Measurements from ENCODE around the gene SNX17. TPM values are rescaled to one million over a fixed set of nuclear protein-coding genes. Genes with fewer than 3 reads are reported as not detected.

The SNX17 gene
- total and polyA plus RNA-seq, 3 experiments from 2014 or later = 122 to 211 (median 130) TPM

- peak overlapping the region; percentile 44 for H3K27ac ChIP-seq (ENCODE audit: low read depth, low read length)
- H3K27me3 ChIP-seq (ENCODE audit: insufficient read depth, low read length, poor library complexity, severe bottlenecking) = no peaks in the 10 kb centered on the region
- H3K27me3 Mint-ChIP-seq = no peaks in the 10 kb centered on the region
- peak overlapping the region; percentile 48 to 81 (median 70) for H3K4me3 Mint-ChIP-seq
- H3K27ac Mint-ChIP-seq = peak overlapping the region; percentile 38 to 95 (median 92)
- peak in 1 of 5 donors; percentile 70 for DNase-seq
- H3K4me1 ChIP-seq (ENCODE audit: insufficient read depth, low read length) = peaks cover 22% of the 10 kb centered on the region
- CTCF ChIA-PET = interaction anchor here (1.0 to 1.4 kb wide), 3 partner anchors 37 to 293 kb away, joined by 3 to 5 read pairs (median 3); no protein-coding TSS in a partner anchor
- peaks cover 0 to 34% (median 5%) of the 10 kb centered on the region in 3 donors for H3K36me3 Mint-ChIP-seq
- no peaks in the 10 kb centered on the region for H3K9me3 ChIP-seq (ENCODE audit: low read length)
- H3K4me1 Mint-ChIP-seq = peaks cover 26 to 44% (median 43%) of the 10 kb centered on the region in 3 donors
- peaks cover 5% of the 10 kb centered on the region for H3K36me3 ChIP-seq (ENCODE audit: insufficient read depth, low read length)
- no peaks in the 10 kb centered on the region for H3K9me3 Mint-ChIP-seq
- POLR2A ChIA-PET = interaction anchor here (0.7 kb wide), 1 partner anchor 1768 kb away, joined by 3 read pairs; no protein-coding TSS in a partner anchor
- H3K4me3 ChIP-seq (ENCODE audit: low read length) = no peak overlapping the region
Observed at GRCh38 chr2:27390822-27391679, 20.6 kb downstream of the SNX17 start.

GRCh38 chr2:27393225-27393624 lies 22.8 kb downstream of the SNX17 start:
- Mint-ChIP-seq H3K9me3 (no peaks in the 10 kb centered on the region), H3K4me3 (peak overlapping the region in 1 of 7 donors; percentile 19), H3K36me3 (peaks cover 0 to 28% (median 7%) of the 10 kb centered on the region in 3 donors), H3K27me3 (no peaks in the 10 kb centered on the region), H3K4me1 (peaks cover 34 to 61% (median 60%) of the 10 kb centered on the region in 3 donors), H3K27ac (peak overlapping the region in 3 of 8 donors; percentile 63 to 82 (median 75))
- POLR2A ChIA-PET = no interaction called here
- CTCF ChIA-PET = interaction anchor here (1.5 kb wide), 1 partner anchor 20 kb away, joined by 3 read pairs; no protein-coding TSS in a partner anchor
- no peak for DNase-seq
- H3K36me3 ChIP-seq (ENCODE audit: insufficient read depth, low read length) = no peaks in the 10 kb centered on the region
- H3K27me3 ChIP-seq (ENCODE audit: insufficient read depth, low read length, poor library complexity, severe bottlenecking) = no peaks in the 10 kb centered on the region
- no peaks in the 10 kb centered on the region for H3K9me3 ChIP-seq (ENCODE audit: low read length)
- no peak overlapping the region for H3K27ac ChIP-seq (ENCODE audit: low read depth, low read length)
- H3K4me1 ChIP-seq (ENCODE audit: insufficient read depth, low read length) = peaks cover 22% of the 10 kb centered on the region
- no peak overlapping the region for H3K4me3 ChIP-seq (ENCODE audit: low read length)

GRCh38 chr2:27398962-27399361 lies 28.5 kb downstream of the SNX17 start:
- H3K27ac Mint-ChIP-seq = peak overlapping the region in 2 of 8 donors; percentile 72 to 89
- peak overlapping the region in 1 of 7 donors; percentile 28 for H3K4me3 Mint-ChIP-seq
- H3K27me3 ChIP-seq (ENCODE audit: insufficient read depth, low read length, poor library complexity, severe bottlenecking) = no peaks in the 10 kb centered on the region
- no peak for DNase-seq
- H3K9me3 Mint-ChIP-seq = no peaks in the 10 kb centered on the region
- H3K27me3 Mint-ChIP-seq = no peaks in the 10 kb centered on the region
- peaks cover 35 to 63% (median 63%) of the 10 kb centered on the region in 3 donors for H3K4me1 Mint-ChIP-seq
- POLR2A ChIA-PET = no interaction called here
- no peaks in the 10 kb centered on the region for H3K36me3 ChIP-seq (ENCODE audit: insufficient read depth, low read length)
- H3K36me3 Mint-ChIP-seq = peaks cover 0 to 26% (median 4%) of the 10 kb centered on the region in 3 donors
- CTCF ChIA-PET = no interaction called here
- peaks cover 5% of the 10 kb centered on the region for H3K4me1 ChIP-seq (ENCODE audit: insufficient read depth, low read length)
- H3K27ac ChIP-seq (ENCODE audit: low read depth, low read length) = no peak overlapping the region
- H3K9me3 ChIP-seq (ENCODE audit: low read length) = no peaks in the 10 kb centered on the region
- no peak overlapping the region for H3K4me3 ChIP-seq (ENCODE audit: low read length)

GRCh38 chr2:27400348-27401135 lies 30.1 kb downstream of the SNX17 start:
- H3K4me1 ChIP-seq (ENCODE audit: insufficient read depth, low read length) = peaks cover 5% of the 10 kb centered on the region
- peak overlapping the region; percentile 11 to 91 (median 66) for H3K27ac Mint-ChIP-seq
- no peaks in the 10 kb centered on the region for H3K9me3 ChIP-seq (ENCODE audit: low read length)
- CTCF ChIA-PET = no interaction called here
- DNase-seq = no peak
- no peaks in the 10 kb centered on the region for H3K27me3 ChIP-seq (ENCODE audit: insufficient read depth, low read length, poor library complexity, severe bottlenecking)
- no peak overlapping the region for H3K4me3 ChIP-seq (ENCODE audit: low read length)
- H3K36me3 Mint-ChIP-seq = peaks cover 0 to 33% (median 4%) of the 10 kb centered on the region in 3 donors
- H3K27ac ChIP-seq (ENCODE audit: low read depth, low read length) = no peak overlapping the region
- POLR2A ChIA-PET = interaction anchor here (0.6 kb wide), 1 partner anchor 9 kb away, joined by 3 read pairs; the partner anchor contains the start of gene PPM1G
- H3K4me3 Mint-ChIP-seq = peak overlapping the region in 1 of 7 donors; percentile 38
- no peaks in the 10 kb centered on the region for H3K27me3 Mint-ChIP-seq
- peaks cover 32 to 70% (median 61%) of the 10 kb centered on the region in 3 donors for H3K4me1 Mint-ChIP-seq
- no peaks in the 10 kb centered on the region for H3K9me3 Mint-ChIP-seq
- no peaks in the 10 kb centered on the region for H3K36me3 ChIP-seq (ENCODE audit: insufficient read depth, low read length)

GRCh38 chr2:27407798-27408491 lies 37.5 kb downstream of the SNX17 start:
- POLR2A ChIA-PET = interaction anchor here (0.7 to 3.0 kb wide), 2 partner anchors 21 to 212 kb away, joined by 3 to 25 read pairs; partner anchors contain the start of gene NRBP1
- peaks cover 34% of the 10 kb centered on the region for H3K4me1 ChIP-seq (ENCODE audit: insufficient read depth, low read length)
- peak overlapping the region; percentile 86 for H3K27ac ChIP-seq (ENCODE audit: low read depth, low read length)

GRCh38 chr2:27408601-27409320 lies 38.3 kb downstream of the SNX17 start:
- H3K27ac Mint-ChIP-seq = peak overlapping the region; percentile 68 to 90 (median 88)
- H3K9me3 ChIP-seq (ENCODE audit: low read length) = no peaks in the 10 kb centered on the region
- no peak for DNase-seq
- peaks cover 32 to 55% (median 47%) of the 10 kb centered on the region in 3 donors for H3K4me1 Mint-ChIP-seq
- peak overlapping the region; percentile 66 for H3K4me3 ChIP-seq (ENCODE audit: low read length)
- H3K27me3 Mint-ChIP-seq = peaks cover 0 to 10% of the 10 kb centered on the region in 2 donors
- peak overlapping the region; percentile 86 for H3K27ac ChIP-seq (ENCODE audit: low read depth, low read length)
- peak overlapping the region; percentile 81 to 96 (median 90) for H3K4me3 Mint-ChIP-seq
- H3K9me3 Mint-ChIP-seq = no peaks in the 10 kb centered on the region
- no peaks in the 10 kb centered on the region for H3K27me3 ChIP-seq (ENCODE audit: insufficient read depth, low read length, poor library complexity, severe bottlenecking)
- peaks cover 34% of the 10 kb centered on the region for H3K4me1 ChIP-seq (ENCODE audit: insufficient read depth, low read length)
- no peaks in the 10 kb centered on the region for H3K36me3 ChIP-seq (ENCODE audit: insufficient read depth, low read length)
- peaks cover 0 to 25% (median 3%) of the 10 kb centered on the region in 3 donors for H3K36me3 Mint-ChIP-seq
- CTCF ChIA-PET = interaction anchor here (1.3 to 2.1 kb wide), 4 partner anchors 21 to 274 kb away, joined by 3 to 7 read pairs (median 4); partner anchors contain the start of gene ZNF513
- POLR2A ChIA-PET = interaction anchor here (0.7 to 3.0 kb wide), 8 partner anchors 20 to 255 kb away, joined by 3 to 25 read pairs (median 4); partner anchors contain the start of genes GTF3C2, MPV17, NRBP1 and SLC4A1AP

More at GRCh38 chr2:27407798-27408491, 37.5 kb downstream of the SNX17 start:
- Histone ChIP-seq H3K9me3 (ENCODE audit: low read length) (no peaks in the 10 kb centered on the region), H3K27me3 (ENCODE audit: insufficient read depth, low read length, poor library complexity, severe bottlenecking) (no peaks in the 10 kb centered on the region), H3K4me3 (ENCODE audit: low read length) (peak overlapping the region; percentile 66), H3K36me3 (ENCODE audit: insufficient read depth, low read length) (no peaks in the 10 kb centered on the region)
- DNase-seq = no peak
- Mint-ChIP-seq H3K27me3 (peaks cover 0 to 9% of the 10 kb centered on the region in 2 donors), H3K36me3 (peaks cover 0 to 28% (median 4%) of the 10 kb centered on the region in 3 donors), H3K9me3 (no peaks in the 10 kb centered on the region), H3K4me3 (peak overlapping the region; percentile 81 to 96 (median 90)), H3K27ac (peak overlapping the region; percentile 68 to 90 (median 88)), H3K4me1 (peaks cover 37 to 60% (median 53%) of the 10 kb centered on the region in 3 donors)
- CTCF ChIA-PET = interaction anchor here (1.6 kb wide), 1 partner anchor 22 kb away, joined by 3 read pairs; no protein-coding TSS in a partner anchor
